22Rv1 (cell line): ENCODE results near the gene ZNF341.

Source experiments
- H3K27ac ChIP-seq: fragments of 450-650 bp; 2 replicates; pipeline ENCODE4 v1.5.1; 2017
- CTCF ChIP-seq: fragments of 450-650 bp; IDR thresholded peaks from 2 replicates; pipeline ENCODE4 v1.5.1; 2017; ENCODE audit warnings: mild to moderate bottlenecking
- ZFX ChIP-seq: fragments of 450-650 bp; IDR thresholded peaks from 2 replicates; pipeline ENCODE4 v1.6.1; 2017; ENCODE audit warnings: antibody characterized with exemption, borderline replicate concordance

The ZNF341 gene

GRCh38 chr20:33796263-33796906 is 64.6 kb downstream of the ZNF341 start:
- no peak for TF ChIP-seq ZFX
- no peak for TF ChIP-seq CTCF
- peak overlapping the region; percentile 38 for H3K27ac ChIP-seq

- H3K27ac ChIP-seq, result peak overlapping the region; percentile 38
- TF ChIP-seq ZFX, result no peak
- no peak for TF ChIP-seq CTCF
Observed at GRCh38 chr20:33796907-33797544, 65.2 kb downstream of the ZNF341 start.

GRCh38 chr20:33798444-33798843 is 66.6 kb downstream of the ZNF341 start:
- no peak overlapping the region for H3K27ac ChIP-seq
- TF ChIP-seq ZFX (no peak), CTCF (no peak)

- TF ChIP-seq ZFX, result no peak
- no peak for TF ChIP-seq CTCF
- H3K27ac ChIP-seq, result no peak overlapping the region
Observed at GRCh38 chr20:33803921-33804337, 72.1 kb downstream of the ZNF341 start.

- H3K27ac ChIP-seq, result no peak overlapping the region
- TF ChIP-seq ZFX, result no peak
Observed at GRCh38 chr20:33808388-33808787, 76.6 kb downstream of the ZNF341 start.

- TF ChIP-seq CTCF (no peak), ZFX (no peak)
- no peak overlapping the region for H3K27ac ChIP-seq
Observed at GRCh38 chr20:33810259-33810658, 78.5 kb downstream of the ZNF341 start.

GRCh38 chr20:33810885-33811775 is 79.3 kb downstream of the ZNF341 start, which contains the start of gene CHMP4B:
CHMP4B (plus strand) TSS chr20:33811348; CDS start chr20:33811469, 121 bp downstream.
- peak within 1 kb of the TSS; percentile 84 for H3K27ac ChIP-seq
- no peak for TF ChIP-seq ZFX
- no peak for TF ChIP-seq CTCF
